ENCODE measurements around the gene TSEN15. TPM values are rescaled to one million over a fixed set of nuclear protein-coding genes. Genes with fewer than 3 reads are reported as not detected.

TSEN15 gene
- total and polyA plus RNA-seq, 2 of the 13 experiments (the other 11 are each of a cell fraction or from before 2014, with no cell fraction given) = 25.6 to 35.8 TPM

GRCh38 chr1:184051485-184052193 lies at the start of gene TSEN15 (continued):
- TF ChIP-seq PRDM10 (CRISPR knock-in tag; IDR thresholded peaks at IDR 0.05; ENCODE audit: low read depth) (no peak), ZNF598 (CRISPR knock-in tag; IDR thresholded peaks at IDR 0.05; ENCODE audit: borderline replicate concordance) (peak; percentile 93; the same call in 1 of the 2 replicates), TAF1 (CRISPR knock-in tag; IDR thresholded peaks at IDR 0.05) (peak; percentile 97), SCMH1 (CRISPR knock-in tag; IDR thresholded peaks at IDR 0.05; ENCODE audit: borderline replicate concordance) (no peak), ZNF33B (CRISPR knock-in tag; IDR thresholded peaks at IDR 0.05) (no peak; the same call in 1 of the 2 replicates), ZNF557 (CRISPR knock-in tag; IDR thresholded peaks at IDR 0.05) (no peak), ZNF878 (CRISPR knock-in tag; IDR thresholded peaks at IDR 0.05) (peak; percentile 85; the same call in 1 of the 2 replicates), CC2D1A (CRISPR knock-in tag; IDR thresholded peaks at IDR 0.05) (no peak), IRX3 (CRISPR knock-in tag; IDR thresholded peaks at IDR 0.05; ENCODE audit: borderline replicate concordance, low read depth) (no peak; the same call in 1 of the 2 replicates), KLF13 (CRISPR knock-in tag; IDR thresholded peaks at IDR 0.05) (peak; percentile 89), CENPBD1 (CRISPR knock-in tag; IDR thresholded peaks at IDR 0.05; ENCODE audit: borderline replicate concordance, low read depth) (no peak), ZFP37 (CRISPR knock-in tag; IDR thresholded peaks at IDR 0.05; ENCODE audit: borderline replicate concordance) (no peak), NCOR1 (IDR thresholded peaks at IDR 0.05; ENCODE audit: borderline replicate concordance, low read length) (no peak), ZNF256 (CRISPR knock-in tag; conservative IDR thresholded peaks at IDR 0.05) (no peak), DR1 (CRISPR knock-in tag; IDR thresholded peaks at IDR 0.05) (0 out of 2 replicates have a peak, but pooled peaks have one; percentile 47), ELF4 (CRISPR knock-in tag; IDR thresholded peaks at IDR 0.05; ENCODE audit: borderline replicate concordance) (0 out of 2 replicates have a peak, but pooled peaks have one; percentile 15), PHB2 (IDR thresholded peaks at IDR 0.05; ENCODE audit: partially characterized antibody) (no peak), ZBTB38 (CRISPR knock-in tag; IDR thresholded peaks at IDR 0.05) (peak; percentile 91; the same call in 1 of the 2 replicates), ZFP36 (IDR thresholded peaks at IDR 0.05; ENCODE audit: borderline replicate concordance, low read depth, low read length, partially characterized antibody) (no peak), SMYD3 (CRISPR knock-in tag; IDR thresholded peaks at IDR 0.05) (0 out of 2 replicates have a peak, but pooled peaks have one; percentile 25), ZNF746 (CRISPR knock-in tag; IDR thresholded peaks at IDR 0.05) (no peak), CENPT (CRISPR knock-in tag; IDR thresholded peaks at IDR 0.05; ENCODE audit: low read depth) (0 out of 2 replicates have a peak, but pooled peaks have one; percentile 84), HNRNPL (IDR thresholded peaks at IDR 0.05; ENCODE audit: low read depth, low read length) (peak; percentile 58; the same call in 1 of the 2 replicates), ZFAT (CRISPR knock-in tag; conservative IDR thresholded peaks at IDR 0.05) (0 out of 2 replicates have a peak, but pooled peaks have one; percentile 30), ATF3 (CRISPR knock-in tag; IDR thresholded peaks at IDR 0.05) (peak; percentile 92), RCOR2 (CRISPR knock-in tag; IDR thresholded peaks at IDR 0.05) (peak; percentile 20; the same call in 1 of the 2 replicates), RORA (CRISPR knock-in tag; IDR thresholded peaks at IDR 0.05) (no peak)

Data from HepG2 (cell line).